Measurements from ENCODE around the gene OR6P1. TPM values are rescaled to one million over a fixed set of nuclear protein-coding genes. Genes with fewer than 3 reads are reported as not detected.

The OR6P1 gene
- total RNA-seq, 1 experiment from 2014 or later: not detected

GRCh38 chr1:158534496-158534895, 35.9 kb downstream of the OR6P1 start:
- H3K36me3 Mint-ChIP-seq: 0 out of 2 replicates have a peak, but pooled peaks cover 1% of the 10 kb centered on the region
- no peak overlapping the region for H3K27ac Mint-ChIP-seq
- POLR2A ChIA-PET: no interaction called here

DNA sequence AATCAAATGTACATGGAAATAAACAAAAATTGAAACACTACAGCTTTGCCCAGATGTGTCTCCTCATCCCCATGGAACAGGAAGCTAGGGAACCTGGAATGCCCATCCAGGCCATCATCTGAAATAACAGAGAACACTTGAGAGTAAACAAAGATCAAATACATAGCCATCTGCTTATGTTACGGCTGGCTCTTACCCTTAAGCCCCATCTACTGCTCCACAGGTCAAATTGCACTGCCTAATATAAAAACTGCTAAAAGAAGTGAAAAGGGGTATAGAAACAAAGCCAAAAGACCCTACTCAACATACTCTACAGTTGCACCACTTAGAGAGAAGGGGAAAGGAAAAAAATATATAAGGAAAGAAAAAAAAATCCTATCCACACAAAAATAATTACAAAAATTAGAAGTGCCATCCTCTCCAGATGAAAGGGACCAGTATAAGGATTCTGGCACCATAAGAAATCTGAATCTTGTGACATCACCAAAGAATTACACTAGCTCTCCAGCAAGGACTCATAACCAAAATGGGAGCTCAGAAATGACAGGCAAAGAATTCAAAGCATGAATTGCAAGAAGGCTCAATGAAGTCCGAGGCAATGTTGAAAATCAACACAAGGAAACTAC, 43.1 kb downstream of the OR6P1 start:
- TF ChIP-seq, protein P1, sequence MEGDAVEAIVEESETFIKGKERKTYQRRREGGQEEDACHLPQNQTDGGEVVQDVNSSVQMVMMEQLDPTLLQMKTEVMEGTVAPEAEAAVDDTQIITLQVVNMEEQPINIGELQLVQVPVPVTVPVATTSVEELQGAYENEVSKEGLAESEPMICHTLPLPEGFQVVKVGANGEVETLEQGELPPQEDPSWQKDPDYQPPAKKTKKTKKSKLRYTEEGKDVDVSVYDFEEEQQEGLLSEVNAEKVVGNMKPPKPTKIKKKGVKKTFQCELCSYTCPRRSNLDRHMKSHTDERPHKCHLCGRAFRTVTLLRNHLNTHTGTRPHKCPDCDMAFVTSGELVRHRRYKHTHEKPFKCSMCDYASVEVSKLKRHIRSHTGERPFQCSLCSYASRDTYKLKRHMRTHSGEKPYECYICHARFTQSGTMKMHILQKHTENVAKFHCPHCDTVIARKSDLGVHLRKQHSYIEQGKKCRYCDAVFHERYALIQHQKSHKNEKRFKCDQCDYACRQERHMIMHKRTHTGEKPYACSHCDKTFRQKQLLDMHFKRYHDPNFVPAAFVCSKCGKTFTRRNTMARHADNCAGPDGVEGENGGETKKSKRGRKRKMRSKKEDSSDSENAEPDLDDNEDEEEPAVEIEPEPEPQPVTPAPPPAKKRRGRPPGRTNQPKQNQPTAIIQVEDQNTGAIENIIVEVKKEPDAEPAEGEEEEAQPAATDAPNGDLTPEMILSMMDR (IDR thresholded peaks at IDR 0.05): 0 out of 2 replicates have a peak, but pooled peaks have one; percentile 33
- TF ChIP-seq, protein P2, sequence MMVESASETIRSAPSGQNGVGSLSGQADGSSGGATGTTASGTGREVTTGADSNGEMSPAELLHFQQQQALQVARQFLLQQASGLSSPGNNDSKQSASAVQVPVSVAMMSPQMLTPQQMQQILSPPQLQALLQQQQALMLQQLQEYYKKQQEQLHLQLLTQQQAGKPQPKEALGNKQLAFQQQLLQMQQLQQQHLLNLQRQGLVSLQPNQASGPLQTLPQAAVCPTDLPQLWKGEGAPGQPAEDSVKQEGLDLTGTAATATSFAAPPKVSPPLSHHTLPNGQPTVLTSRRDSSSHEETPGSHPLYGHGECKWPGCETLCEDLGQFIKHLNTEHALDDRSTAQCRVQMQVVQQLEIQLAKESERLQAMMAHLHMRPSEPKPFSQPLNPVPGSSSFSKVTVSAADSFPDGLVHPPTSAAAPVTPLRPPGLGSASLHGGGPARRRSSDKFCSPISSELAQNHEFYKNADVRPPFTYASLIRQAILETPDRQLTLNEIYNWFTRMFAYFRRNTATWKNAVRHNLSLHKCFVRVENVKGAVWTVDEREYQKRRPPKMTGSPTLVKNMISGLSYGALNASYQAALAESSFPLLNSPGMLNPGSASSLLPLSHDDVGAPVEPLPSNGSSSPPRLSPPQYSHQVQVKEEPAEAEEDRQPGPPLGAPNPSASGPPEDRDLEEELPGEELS (CRISPR knock-in tag; IDR thresholded peaks at IDR 0.05): 0 out of 2 replicates have a peak, but pooled peaks have one; percentile 29
- TF ChIP-seq, protein P3, sequence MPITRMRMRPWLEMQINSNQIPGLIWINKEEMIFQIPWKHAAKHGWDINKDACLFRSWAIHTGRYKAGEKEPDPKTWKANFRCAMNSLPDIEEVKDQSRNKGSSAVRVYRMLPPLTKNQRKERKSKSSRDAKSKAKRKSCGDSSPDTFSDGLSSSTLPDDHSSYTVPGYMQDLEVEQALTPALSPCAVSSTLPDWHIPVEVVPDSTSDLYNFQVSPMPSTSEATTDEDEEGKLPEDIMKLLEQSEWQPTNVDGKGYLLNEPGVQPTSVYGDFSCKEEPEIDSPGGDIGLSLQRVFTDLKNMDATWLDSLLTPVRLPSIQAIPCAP (CRISPR knock-in tag; IDR thresholded peaks at IDR 0.05): no peak
- H3K4me3 Mint-ChIP-seq: no peak overlapping the region
- no peak for DNase-seq (ENCODE audit: low spot score)
- peak; percentile 91 for ATAC-seq
- ChIA-PET CTCF (interaction anchor here (0.7 to 1.8 kb wide), 10 partner anchors 9 to 402 kb away, joined by 3 to 8 read pairs (median 5); no protein-coding TSS in a partner anchor), POLR2A (no interaction called here)
- H3K27me3 Mint-ChIP-seq (ENCODE audit: low read depth): peaks cover 2% of the 10 kb centered on the region
- H3K4me1 Mint-ChIP-seq: peaks cover 27% of the 10 kb centered on the region
- peaks cover 30% of the 10 kb centered on the region for H3K36me3 Mint-ChIP-seq
- no peak overlapping the region for H3K27ac Mint-ChIP-seq
- H3K9me3 Mint-ChIP-seq: peaks cover 38% of the 10 kb centered on the region

More at GRCh38 chr1:158534496-158534895, 35.9 kb downstream of the OR6P1 start:
- Mint-ChIP-seq H3K4me3 (no peak overlapping the region), H3K4me1 (no peaks in the 10 kb centered on the region), H3K9me3 (peaks cover 1% of the 10 kb centered on the region), H3K27me3 (ENCODE audit: low read depth) (no peaks in the 10 kb centered on the region)
- ATAC-seq (no peak), DNase-seq (ENCODE audit: low spot score) (no peak)
- CTCF ChIA-PET: no interaction called here
- TF ChIP-seq OVOL2 (CRISPR knock-in tag; IDR thresholded peaks at IDR 0.05; ENCODE audit: borderline replicate concordance) (no peak), PRRX2 (CRISPR knock-in tag; IDR thresholded peaks at IDR 0.05) (no peak), ATF1 (CRISPR knock-in tag; IDR thresholded peaks at IDR 0.05) (no peak), ZNF263 (CRISPR knock-in tag; IDR thresholded peaks at IDR 0.05; ENCODE audit: low read depth) (no peak), CREB1 (CRISPR knock-in tag; IDR thresholded peaks at IDR 0.05) (no peak)
- TF ChIP-seq, protein P4, sequence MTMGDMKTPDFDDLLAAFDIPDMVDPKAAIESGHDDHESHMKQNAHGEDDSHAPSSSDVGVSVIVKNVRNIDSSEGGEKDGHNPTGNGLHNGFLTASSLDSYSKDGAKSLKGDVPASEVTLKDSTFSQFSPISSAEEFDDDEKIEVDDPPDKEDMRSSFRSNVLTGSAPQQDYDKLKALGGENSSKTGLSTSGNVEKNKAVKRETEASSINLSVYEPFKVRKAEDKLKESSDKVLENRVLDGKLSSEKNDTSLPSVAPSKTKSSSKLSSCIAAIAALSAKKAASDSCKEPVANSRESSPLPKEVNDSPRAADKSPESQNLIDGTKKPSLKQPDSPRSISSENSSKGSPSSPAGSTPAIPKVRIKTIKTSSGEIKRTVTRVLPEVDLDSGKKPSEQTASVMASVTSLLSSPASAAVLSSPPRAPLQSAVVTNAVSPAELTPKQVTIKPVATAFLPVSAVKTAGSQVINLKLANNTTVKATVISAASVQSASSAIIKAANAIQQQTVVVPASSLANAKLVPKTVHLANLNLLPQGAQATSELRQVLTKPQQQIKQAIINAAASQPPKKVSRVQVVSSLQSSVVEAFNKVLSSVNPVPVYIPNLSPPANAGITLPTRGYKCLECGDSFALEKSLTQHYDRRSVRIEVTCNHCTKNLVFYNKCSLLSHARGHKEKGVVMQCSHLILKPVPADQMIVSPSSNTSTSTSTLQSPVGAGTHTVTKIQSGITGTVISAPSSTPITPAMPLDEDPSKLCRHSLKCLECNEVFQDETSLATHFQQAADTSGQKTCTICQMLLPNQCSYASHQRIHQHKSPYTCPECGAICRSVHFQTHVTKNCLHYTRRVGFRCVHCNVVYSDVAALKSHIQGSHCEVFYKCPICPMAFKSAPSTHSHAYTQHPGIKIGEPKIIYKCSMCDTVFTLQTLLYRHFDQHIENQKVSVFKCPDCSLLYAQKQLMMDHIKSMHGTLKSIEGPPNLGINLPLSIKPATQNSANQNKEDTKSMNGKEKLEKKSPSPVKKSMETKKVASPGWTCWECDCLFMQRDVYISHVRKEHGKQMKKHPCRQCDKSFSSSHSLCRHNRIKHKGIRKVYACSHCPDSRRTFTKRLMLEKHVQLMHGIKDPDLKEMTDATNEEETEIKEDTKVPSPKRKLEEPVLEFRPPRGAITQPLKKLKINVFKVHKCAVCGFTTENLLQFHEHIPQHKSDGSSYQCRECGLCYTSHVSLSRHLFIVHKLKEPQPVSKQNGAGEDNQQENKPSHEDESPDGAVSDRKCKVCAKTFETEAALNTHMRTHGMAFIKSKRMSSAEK (CRISPR knock-in tag; IDR thresholded peaks at IDR 0.05; ENCODE audit: borderline replicate concordance): no peak

- TF ChIP-seq ZNF423 (CRISPR knock-in tag; IDR thresholded peaks at IDR 0.05) (no peak), ATF1 (CRISPR knock-in tag; IDR thresholded peaks at IDR 0.05) (no peak), TEAD1 (CRISPR knock-in tag; IDR thresholded peaks at IDR 0.05) (no peak), ELF4 (CRISPR knock-in tag; IDR thresholded peaks at IDR 0.05; ENCODE audit: low read depth) (no peak), NFE2L1 (CRISPR knock-in tag; IDR thresholded peaks at IDR 0.05) (no peak)
- TF ChIP-seq, protein P5, sequence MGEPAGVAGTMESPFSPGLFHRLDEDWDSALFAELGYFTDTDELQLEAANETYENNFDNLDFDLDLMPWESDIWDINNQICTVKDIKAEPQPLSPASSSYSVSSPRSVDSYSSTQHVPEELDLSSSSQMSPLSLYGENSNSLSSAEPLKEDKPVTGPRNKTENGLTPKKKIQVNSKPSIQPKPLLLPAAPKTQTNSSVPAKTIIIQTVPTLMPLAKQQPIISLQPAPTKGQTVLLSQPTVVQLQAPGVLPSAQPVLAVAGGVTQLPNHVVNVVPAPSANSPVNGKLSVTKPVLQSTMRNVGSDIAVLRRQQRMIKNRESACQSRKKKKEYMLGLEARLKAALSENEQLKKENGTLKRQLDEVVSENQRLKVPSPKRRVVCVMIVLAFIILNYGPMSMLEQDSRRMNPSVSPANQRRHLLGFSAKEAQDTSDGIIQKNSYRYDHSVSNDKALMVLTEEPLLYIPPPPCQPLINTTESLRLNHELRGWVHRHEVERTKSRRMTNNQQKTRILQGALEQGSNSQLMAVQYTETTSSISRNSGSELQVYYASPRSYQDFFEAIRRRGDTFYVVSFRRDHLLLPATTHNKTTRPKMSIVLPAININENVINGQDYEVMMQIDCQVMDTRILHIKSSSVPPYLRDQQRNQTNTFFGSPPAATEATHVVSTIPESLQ (CRISPR knock-in tag; IDR thresholded peaks at IDR 0.05): no peak
- Mint-ChIP-seq H3K9me3 (peaks cover 19% of the 10 kb centered on the region), H3K4me3 (no peak overlapping the region), H3K36me3 (peaks cover 14% of the 10 kb centered on the region), H3K27me3 (ENCODE audit: low read depth) (peaks cover 2% of the 10 kb centered on the region), H3K4me1 (peaks cover 26% of the 10 kb centered on the region), H3K27ac (peak overlapping the region; percentile 3)
- DNase-seq (ENCODE audit: low spot score) (no peak), ATAC-seq (peak; percentile 36)
- CTCF ChIA-PET: no interaction called here
- POLR2A ChIA-PET: no interaction called here
Observed at GRCh38 chr1:158521666-158522058, 48.7 kb downstream of the OR6P1 start.

Data from WTC11 (cell line).